HepG2 (cell line): ENCODE data around the gene SIN3A. TPM values are rescaled to one million over a fixed set of nuclear protein-coding genes. Genes with fewer than 3 reads are reported as not detected.
A peak's percentile ranks its signal among the peaks of the same experiment; 100 is the strongest.

ENCODE experiments used
- BORCS8-MEF2B ChIP-seq: sonication (generic); formaldehyde crosslinking; IDR thresholded peaks from 2 replicates; pipeline ENCODE4 v1.8.0; 2022; ENCODE audit warnings: mild to moderate bottlenecking, missing genetic modification reagents
- EHMT2 ChIP-seq: fragments of 200-600 bp; sonication (generic); IDR thresholded peaks from 2 replicates; pipeline ENCODE4 v1.7.0; 2017; ENCODE audit warnings: antibody characterized with exemption, low read depth, low read length, borderline replicate concordance
- FOXO1 ChIP-seq: sonication (generic); formaldehyde crosslinking; IDR thresholded peaks from 2 replicates; pipeline ENCODE4 v1.4.0; 2020; ENCODE audit warnings: missing genetic modification reagents
- FUBP1 ChIP-seq: sonication (generic); formaldehyde crosslinking; IDR thresholded peaks from 2 replicates; pipeline ENCODE4 v1.5.1; 2020; ENCODE audit warnings: missing genetic modification reagents, mild to moderate bottlenecking, borderline replicate concordance
- GMEB1 ChIP-seq: sonication (generic); formaldehyde crosslinking; IDR thresholded peaks from 2 replicates; pipeline ENCODE4 v1.5.1; 2020; ENCODE audit warnings: missing genetic modification reagents, mild to moderate bottlenecking, borderline replicate concordance
- HDAC2 ChIP-seq: sonication (generic); formaldehyde crosslinking; IDR thresholded peaks from 2 replicates; pipeline ENCODE4 v1.4.0; 2020; ENCODE audit warnings: missing genetic modification reagents
- NFATC3 ChIP-seq: sonication (generic); formaldehyde crosslinking; IDR thresholded peaks from 2 replicates; pipeline ENCODE4 v1.5.1; 2020; ENCODE audit warnings: mild to moderate bottlenecking, missing genetic modification reagents
- PHF20 ChIP-seq: sonication (generic); formaldehyde crosslinking; IDR thresholded peaks from 2 replicates; pipeline ENCODE4 v1.5.0; 2020; ENCODE audit warnings: mild to moderate bottlenecking, missing genetic modification reagents
- PPARG ChIP-seq: conservative IDR thresholded peaks from 2 replicates; pipeline ENCODE4 v1.6.1; 2016; ENCODE audit warnings: missing biosample characterization, missing genetic modification reagents
- REXO4 ChIP-seq: sonication (generic); formaldehyde crosslinking; IDR thresholded peaks from 2 replicates; pipeline ENCODE4 v1.8.0; 2022; ENCODE audit warnings: missing genetic modification reagents, mild to moderate bottlenecking, borderline replicate concordance
- SMYD3 ChIP-seq: sonication (generic); formaldehyde crosslinking; IDR thresholded peaks from 2 replicates; pipeline ENCODE4 v1.8.1; 2023; ENCODE audit warnings: mild to moderate bottlenecking, missing genetic modification reagents
- SRSF1 ChIP-seq: fragments of 200-400 bp; formaldehyde crosslinking; optimal IDR thresholded peaks from 2 replicates; pipeline ENCODE3; 2017; ENCODE audit warnings: mild to moderate bottlenecking, low read depth, low read length, moderate library complexity
- TFE3 ChIP-seq: IDR thresholded peaks from 2 replicates; pipeline ENCODE4 v1.6.1; 2016
- TMF1 ChIP-seq: sonication (generic); formaldehyde crosslinking; IDR thresholded peaks from 2 replicates; pipeline ENCODE4 v1.8.1; 2022; ENCODE audit warnings: low read depth, missing genetic modification reagents
- UBTF ChIP-seq: sonication (generic); formaldehyde crosslinking; IDR thresholded peaks from 2 replicates; pipeline ENCODE4 v1.4.0; 2020; ENCODE audit warnings: mild to moderate bottlenecking, missing genetic modification reagents
- ZBTB1 ChIP-seq: sonication (generic); formaldehyde crosslinking; IDR thresholded peaks from 2 replicates; pipeline ENCODE4 v1.4.0; 2020; ENCODE audit warnings: missing genetic modification reagents, borderline replicate concordance
- ZNF326 ChIP-seq: sonication (generic); formaldehyde crosslinking; IDR thresholded peaks from 2 replicates; pipeline ENCODE4 v1.4.0; 2020; ENCODE audit warnings: missing genetic modification reagents, borderline replicate concordance
- ZNF331 ChIP-seq: sonication (generic); formaldehyde crosslinking; IDR thresholded peaks from 2 replicates; pipeline ENCODE4 v1.4.0; 2020; ENCODE audit warnings: missing genetic modification reagents
- ZNF451 ChIP-seq: sonication (generic); formaldehyde crosslinking; IDR thresholded peaks from 2 replicates; pipeline ENCODE4 v1.5.0; 2020; ENCODE audit warnings: mild to moderate bottlenecking, missing genetic modification reagents
- ZNF597 ChIP-seq: sonication (generic); formaldehyde crosslinking; IDR thresholded peaks from 2 replicates; pipeline ENCODE4 v1.5.0; 2020; ENCODE audit warnings: missing genetic modification reagents
- ZSCAN29 ChIP-seq: sonication (generic); formaldehyde crosslinking; conservative IDR thresholded peaks from 2 replicates; pipeline ENCODE4 v1.4.0; 2020; ENCODE audit warnings: mild to moderate bottlenecking, missing genetic modification reagents
- polyA plus RNA-seq, 8 experiments: library from polyadenylated mRNA; depleted of rRNA in 3 of 8; stranded (reverse) in 7 of 8; unstranded in 1 of 8; fragments of >200 nt; fragmentation: Illumina TruSeq in 4 of 8; extraction: Trizol in 4 of 8; gene quantifications; 2 replicates each; pipeline versions ENCODE4 v1.2.1 to v1.2.3, GENCODE V29; 2011 to 2016; ENCODE audit warnings: low read depth in 4 of 8, missing spikeins in 1 of 8, mixed read lengths in 1 of 8; ENCODE audit not compliant: insufficient read depth in 1 of 8
- total RNA-seq, 5 experiments: library from RNA; depleted of rRNA; stranded (reverse); fragments of >200 nt; fragmentation: Illumina TruSeq; extraction: Trizol; gene quantifications; 2 replicates each; pipeline ENCODE4 v1.2.3, GENCODE V29; 2016; ENCODE audit warnings: low read depth in 1 of 5

SIN3A gene
- total and polyA plus RNA-seq, 2 of the 13 experiments (the other 11 are each of a cell fraction or from before 2014, with no cell fraction given), result 16.1 to 28.1 TPM

- no peak for TF ChIP-seq ZBTB1 (CRISPR knock-in tag)
- peak; percentile 28 for TF ChIP-seq TFE3
- TF ChIP-seq FUBP1 (CRISPR knock-in tag), result peak; percentile 64; the same call in 1 of the 2 replicates
- no peak for TF ChIP-seq SRSF1
- TF ChIP-seq UBTF (CRISPR knock-in tag), result peak; percentile 95
- no peak for TF ChIP-seq ZNF597 (CRISPR knock-in tag)
- TF ChIP-seq HDAC2 (CRISPR knock-in tag), result peak; percentile 74
- peak; percentile 68 for TF ChIP-seq PPARG (CRISPR knock-in tag)
- TF ChIP-seq NFATC3, result no peak
- TF ChIP-seq BORCS8-MEF2B (CRISPR knock-in tag), result peak; percentile 80
- peak; percentile 89 for TF ChIP-seq SMYD3
- TF ChIP-seq ZNF331 (CRISPR knock-in tag), result peak; percentile 78
- TF ChIP-seq ZNF326, result 0 out of 2 replicates have a peak, but pooled peaks have one; percentile 51
- TF ChIP-seq PHF20, result peak; percentile 90
- TF ChIP-seq ZSCAN29, result no peak
- TF ChIP-seq EHMT2, result no peak
- TF ChIP-seq TMF1 (CRISPR knock-in tag), result peak; percentile 63
- no peak for TF ChIP-seq ZNF451 (CRISPR knock-in tag)
- TF ChIP-seq FOXO1 (CRISPR knock-in tag), result peak; percentile 74
- peak; percentile 76 for TF ChIP-seq GMEB1
- TF ChIP-seq REXO4 (CRISPR knock-in tag), result no peak
Measured at GRCh38 chr15:75367913-75368688, 83.4 kb downstream of the SIN3A start, which contains the start of gene MAN2C1 (continued).
